GM21619 (cell line): ENCODE results near the gene SULT2A1.
"Not testable (repeated sequence)": the region's sequence is repeated elsewhere in the genome, so short reads cannot be mapped to it uniquely, and the experiment has no call there.

Experiments
- ATAC-seq: cut with Tn5 transposase; IDR thresholded peaks from one replicate; pipeline ENCODE4 v1.9.1; 2021; ENCODE audit not compliant: unreplicated experiment

The SULT2A1 gene

DNA sequence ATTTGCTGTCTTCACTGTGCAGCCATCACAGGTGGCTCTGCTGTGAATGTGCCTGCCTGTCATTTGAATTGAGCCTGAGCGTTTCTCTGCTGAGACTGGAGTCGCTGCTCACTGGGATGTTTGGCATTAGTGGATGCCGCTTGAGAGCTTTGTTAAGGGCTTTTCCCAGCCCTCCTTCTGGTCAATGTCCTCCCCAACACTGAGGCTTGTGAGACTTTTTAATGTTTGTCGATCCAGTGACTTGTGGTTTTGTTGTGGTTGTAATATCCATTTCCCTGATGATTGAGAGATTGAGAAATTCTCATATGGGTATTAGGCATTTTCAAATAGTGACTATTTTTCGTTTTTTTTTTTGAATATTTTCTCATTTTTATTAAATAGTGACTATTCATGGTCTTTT is 24.5 kb downstream of the SULT2A1 start:
- ATAC-seq = no peak

GRCh38 chr19:47860602-47861297 is 25.4 kb downstream of the SULT2A1 start:
- ATAC-seq = no peak

GRCh38 chr19:47859838-47860237 is 26.3 kb downstream of the SULT2A1 start:
- ATAC-seq = not testable (repeated sequence)

GRCh38 chr19:47858646-47859285 is 27.3 kb downstream of the SULT2A1 start, which contains the start of gene TPRX2:
Gene TPRX2 (plus strand): TSS chr19:47859235. CDS start chr19:47859247, 12 bp downstream.
- ATAC-seq = not testable (repeated sequence)

DNA sequence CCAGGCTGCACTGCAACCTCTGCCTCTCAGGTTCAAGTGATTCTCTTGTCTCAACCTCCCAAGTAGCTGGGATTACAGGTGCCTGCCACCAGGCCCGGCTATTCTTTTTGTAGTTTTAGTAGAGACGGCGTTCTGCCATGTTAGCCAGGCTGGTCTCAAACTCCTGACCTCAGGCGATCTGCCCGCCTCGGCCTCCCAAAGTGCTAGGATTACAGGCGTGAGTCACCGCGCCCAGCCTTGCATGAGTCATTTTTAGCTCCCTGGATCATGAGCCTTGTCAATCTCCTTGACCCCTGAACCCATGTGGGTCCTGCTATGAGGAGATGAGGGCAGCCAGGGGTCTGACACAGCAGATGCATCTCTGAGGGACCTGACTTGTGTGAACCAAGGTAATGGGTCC is 27.9 kb downstream of the SULT2A1 start:
- not testable (repeated sequence) for ATAC-seq

DNA sequence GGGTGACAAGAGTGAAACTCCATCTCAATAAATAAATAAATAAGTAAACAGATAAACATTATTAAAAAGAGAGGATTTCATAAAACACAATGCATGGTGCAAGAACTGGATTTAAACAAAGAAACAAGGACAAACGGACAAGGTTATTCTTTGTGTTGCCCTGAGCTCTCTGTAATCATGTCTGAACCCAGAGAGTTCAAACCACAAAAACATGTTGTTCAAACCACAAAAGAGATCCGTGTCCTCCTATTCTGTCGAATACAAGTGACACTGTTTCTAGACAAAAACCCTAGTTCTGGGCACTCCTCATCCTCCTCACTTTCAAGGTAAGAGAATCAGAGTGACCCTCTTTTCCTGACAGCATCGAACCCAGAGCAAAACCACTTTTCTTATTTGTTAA is 31.7 kb downstream of the SULT2A1 start:
- no peak for ATAC-seq

DNA sequence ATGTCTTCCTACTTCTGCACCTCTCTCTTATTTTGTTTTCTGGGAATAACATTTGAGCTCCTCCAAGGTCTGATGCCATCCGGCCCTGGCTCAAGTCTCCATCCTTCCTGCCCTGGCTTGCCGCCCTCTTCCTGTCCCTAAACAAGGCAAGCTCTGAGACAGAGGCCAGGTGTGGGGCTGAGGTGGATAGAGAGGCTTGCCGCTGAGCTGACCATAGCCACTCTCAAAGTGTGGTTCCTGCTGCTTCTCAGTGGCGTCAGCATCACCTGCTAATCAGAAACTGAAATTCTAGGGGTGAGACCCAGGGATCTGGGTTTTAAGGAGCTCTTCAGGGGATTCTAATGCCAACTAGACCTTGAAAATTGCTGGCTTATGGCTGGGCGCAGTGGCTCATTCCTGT is 33.1 kb downstream of the SULT2A1 start:
- no peak for ATAC-seq

GRCh38 chr19:47848823-47849473 is 37.2 kb downstream of the SULT2A1 start:
- no peak for ATAC-seq

GRCh38 chr19:47848425-47848822 is 37.7 kb downstream of the SULT2A1 start:
- no peak for ATAC-seq

DNA sequence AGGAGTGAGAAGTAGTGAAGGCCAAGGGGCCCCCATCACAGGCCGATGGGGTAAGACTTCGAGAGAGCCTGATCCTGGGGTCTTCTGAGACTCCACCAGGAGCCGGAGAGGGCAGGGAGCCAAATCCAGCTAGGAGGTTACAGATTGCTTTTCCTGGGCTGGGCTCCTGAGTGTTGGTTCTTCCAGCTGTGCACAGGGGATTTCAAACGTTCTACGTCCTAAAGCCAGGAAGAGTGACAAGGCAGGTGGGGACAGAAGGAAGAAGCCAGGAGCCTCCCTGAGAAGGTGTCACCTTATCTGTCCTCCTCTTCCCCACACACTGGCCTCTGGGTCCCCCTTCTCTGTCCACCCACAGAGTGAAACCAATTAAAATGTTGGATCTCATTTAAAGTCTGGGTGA is 43.2 kb downstream of the SULT2A1 start:
- no peak for ATAC-seq

DNA sequence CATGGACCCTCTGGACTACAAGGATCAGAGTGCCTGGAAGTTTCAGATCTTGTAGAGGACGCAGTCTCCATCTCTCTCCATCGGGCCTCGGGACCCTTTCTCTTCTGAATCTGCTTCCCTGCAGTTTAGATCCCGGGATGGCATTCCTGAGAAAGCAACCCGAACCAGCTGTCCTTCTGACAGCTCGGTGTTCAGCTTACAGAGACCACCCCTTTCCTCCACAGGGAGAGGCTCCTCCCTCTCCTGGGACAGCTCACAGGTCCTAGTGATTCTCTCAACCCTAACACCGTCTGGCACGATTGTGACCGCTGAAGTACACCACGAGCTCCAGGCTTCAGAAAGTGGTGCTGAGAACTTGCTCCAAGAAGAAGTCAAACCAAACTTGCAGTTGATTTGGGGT is 46.2 kb downstream of the SULT2A1 start:
- ATAC-seq = no peak

- no peak for ATAC-seq
These were observed 46.7 kb downstream of the SULT2A1 start for GRCh38 chr19:47839411-47839810.

GRCh38 chr19:47836038-47836437 is 50.1 kb downstream of the SULT2A1 start:
- ATAC-seq = no peak

DNA sequence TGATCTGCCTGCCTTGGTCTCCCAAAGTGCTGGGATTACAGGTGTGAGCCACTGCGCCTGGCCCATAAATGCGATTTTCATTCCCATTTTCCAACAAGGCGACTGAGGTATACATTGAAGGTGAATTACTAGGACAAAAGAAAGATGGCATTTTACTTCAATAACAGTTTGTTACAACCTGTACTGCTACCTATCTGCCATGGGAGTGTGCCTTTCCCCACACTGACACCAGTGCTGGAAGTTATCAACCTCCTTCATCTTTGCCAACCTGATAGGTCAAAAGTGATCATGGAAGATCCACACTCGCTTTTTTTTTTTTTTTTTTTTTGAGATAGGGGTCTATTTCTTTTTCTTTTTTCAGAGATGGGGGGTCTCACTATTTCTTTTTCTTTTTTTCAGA is 53.4 kb downstream of the SULT2A1 start:
- no peak for ATAC-seq

GRCh38 chr19:47826800-47827199 is 59.3 kb downstream of the SULT2A1 start:
- no peak for ATAC-seq

- ATAC-seq = no peak
These were observed 61.7 kb downstream of the SULT2A1 start for GRCh38 chr19:47824396-47824795.

- no peak for ATAC-seq
These were observed 64.6 kb downstream of the SULT2A1 start, which contains the start of gene CRX for GRCh38 chr19:47821460-47822020. Gene CRX (plus strand): TSS chr19:47821937. CDS start chr19:47834444, 12,507 bp downstream.
